Measurements from ENCODE around the gene SRGN.

The SRGN gene

DNA sequence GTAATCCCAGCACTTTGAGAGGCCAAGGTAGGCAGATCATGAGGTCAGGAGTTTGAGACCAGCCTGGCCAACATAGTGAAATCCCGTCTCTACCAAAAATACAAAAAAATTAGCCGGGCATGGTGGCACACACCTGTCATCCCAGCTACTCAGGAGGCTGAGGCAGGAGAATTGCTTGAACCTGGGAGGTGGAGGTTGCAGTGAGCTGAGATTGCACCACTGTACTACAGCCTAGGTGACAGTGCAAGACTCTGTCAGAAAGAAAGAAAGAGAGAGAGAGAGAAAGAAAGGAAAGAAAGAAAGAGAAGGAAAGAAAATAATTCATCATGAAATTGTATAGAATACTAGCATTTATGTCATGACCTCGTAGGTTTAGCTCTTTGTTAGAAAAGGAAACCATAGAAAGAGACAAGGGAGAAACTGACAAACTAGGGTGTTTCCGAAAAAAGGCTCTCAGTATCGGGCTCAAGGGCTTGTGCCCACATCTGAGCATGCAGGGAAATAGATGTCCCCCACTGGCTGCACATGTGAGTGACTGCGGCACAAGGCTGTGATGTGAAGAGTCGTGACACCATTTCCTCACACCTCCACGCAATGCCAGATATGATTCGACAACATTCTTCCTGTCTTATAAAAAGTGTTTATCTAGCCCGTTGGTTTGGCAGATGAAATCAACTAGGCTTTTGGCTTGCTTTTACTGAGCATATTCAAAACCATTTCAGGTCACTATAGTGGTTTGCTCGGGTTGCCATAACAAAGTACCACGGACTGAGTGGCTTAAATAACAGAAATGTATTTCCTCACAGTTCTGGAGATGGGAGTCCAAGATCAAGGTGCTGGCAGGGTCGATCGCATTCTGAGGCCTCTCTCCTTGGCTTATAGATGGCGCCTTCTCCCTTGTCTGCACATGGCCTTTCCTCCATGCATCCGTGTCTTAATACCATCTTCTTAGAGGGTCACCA, 2.0 kb downstream of the SRGN start:
- 17% methylated on average over 11 of the region's 16 CpGs for WGBS (ENCODE audit: insufficient coverage)
- H3K9me3 ChIP-seq (ENCODE audit: control extremely low read depth in 1 of 5, control insufficient read depth in 4 of 5, insufficient read depth in 2 of 5, low read depth in 1 of 5, low read length in 4 of 5) = no peaks in the 10 kb centered on the region
- H3K4me1 ChIP-seq (ENCODE audit: control extremely low read depth in 1 of 4, control insufficient read depth in 4 of 4, insufficient read depth in 4 of 4, low read length in 3 of 4) = peaks cover 27 to 67% (median 45%) of the 10 kb centered on the region in 4 experiments
- peak overlapping the region; percentile 95 to 97 for H3K27ac ChIP-seq (ENCODE audit: insufficient read depth in 1 of 2, low read depth in 1 of 2, low read length in 2 of 2, poor library complexity in 1 of 2, severe bottlenecking in 2 of 2)
- ChIA-PET CTCF (interaction anchor here (0.6 to 7.9 kb wide), 3 partner anchors 45 to 109 kb away, joined by 3 to 96 read pairs (median 4); no protein-coding TSS in a partner anchor), POLR2A (interaction anchor here (1.1 kb wide), 1 partner anchor 84 kb away, joined by 4 read pairs; no protein-coding TSS in a partner anchor)
- peaks cover 0 to 5% (median 0%) of the 10 kb centered on the region in 4 experiments for H3K36me3 ChIP-seq (ENCODE audit: control insufficient read depth in 4 of 4, insufficient read depth in 4 of 4, low read length in 3 of 4)
- H3K4me3 ChIP-seq (ENCODE audit: control insufficient read depth in 1 of 7, extremely low read depth in 1 of 7, insufficient read depth in 4 of 7, low read depth in 2 of 7, low read length in 6 of 7) = peak overlapping the region in 6 of 7 experiments; percentile 67 to 100 (median 92)
- no peaks in the 10 kb centered on the region for H3K27me3 ChIP-seq (replicated peaks in 2 of 5; ENCODE audit: control insufficient read depth in 4 of 5, insufficient read depth in 5 of 5, low read length in 4 of 5)
- DNase-seq = peak; percentile 56 to 83 (median 78)

DNA sequence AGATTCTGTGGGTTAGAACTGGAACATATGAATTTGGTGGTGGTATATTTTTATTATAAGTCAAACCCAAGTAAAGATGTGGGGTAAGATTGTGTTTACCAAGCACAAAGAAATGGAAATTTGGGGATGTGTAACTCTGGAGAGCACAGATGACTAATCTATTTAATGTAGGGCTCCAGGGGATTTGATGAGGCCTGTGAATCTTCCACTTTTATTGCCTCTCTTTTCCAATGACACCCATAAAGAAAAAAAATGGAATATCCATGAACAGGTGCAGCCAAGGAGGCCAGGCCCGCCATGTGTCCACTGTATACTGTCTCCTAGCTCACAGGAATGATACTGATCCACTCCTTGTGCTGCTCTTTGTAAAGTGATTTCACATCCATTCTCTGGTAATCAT, 2.8 kb downstream of the SRGN start:
- WGBS (ENCODE audit: insufficient coverage) = 88% methylated on average over 1 of the region's 1 CpG
- peak in 1 of 3 donors; percentile 36 for DNase-seq
- Histone ChIP-seq H3K36me3 (ENCODE audit: control insufficient read depth in 4 of 4, insufficient read depth in 4 of 4, low read length in 3 of 4) (peaks cover 0 to 5% (median 0%) of the 10 kb centered on the region in 4 experiments), H3K27me3 (replicated peaks in 2 of 5; ENCODE audit: control insufficient read depth in 4 of 5, insufficient read depth in 5 of 5, low read length in 4 of 5) (no peaks in the 10 kb centered on the region), H3K9me3 (ENCODE audit: control extremely low read depth in 1 of 5, control insufficient read depth in 4 of 5, insufficient read depth in 2 of 5, low read depth in 1 of 5, low read length in 4 of 5) (no peaks in the 10 kb centered on the region), H3K4me3 (ENCODE audit: control insufficient read depth in 1 of 7, extremely low read depth in 1 of 7, insufficient read depth in 4 of 7, low read depth in 2 of 7, low read length in 6 of 7) (peak overlapping the region in 6 of 7 experiments; percentile 20 to 99 (median 41)), H3K27ac (ENCODE audit: insufficient read depth in 1 of 2, low read depth in 1 of 2, low read length in 2 of 2, poor library complexity in 1 of 2, severe bottlenecking in 2 of 2) (peak overlapping the region; percentile 95 to 97), H3K4me1 (ENCODE audit: control extremely low read depth in 1 of 4, control insufficient read depth in 4 of 4, insufficient read depth in 4 of 4, low read length in 3 of 4) (peaks cover 27 to 63% (median 46%) of the 10 kb centered on the region in 4 experiments)
- CTCF ChIA-PET = interaction anchor here (1.0 to 7.9 kb wide), 4 partner anchors 29 to 85 kb away, joined by 3 to 96 read pairs (median 4); no protein-coding TSS in a partner anchor
- POLR2A ChIA-PET = no interaction called here

DNA sequence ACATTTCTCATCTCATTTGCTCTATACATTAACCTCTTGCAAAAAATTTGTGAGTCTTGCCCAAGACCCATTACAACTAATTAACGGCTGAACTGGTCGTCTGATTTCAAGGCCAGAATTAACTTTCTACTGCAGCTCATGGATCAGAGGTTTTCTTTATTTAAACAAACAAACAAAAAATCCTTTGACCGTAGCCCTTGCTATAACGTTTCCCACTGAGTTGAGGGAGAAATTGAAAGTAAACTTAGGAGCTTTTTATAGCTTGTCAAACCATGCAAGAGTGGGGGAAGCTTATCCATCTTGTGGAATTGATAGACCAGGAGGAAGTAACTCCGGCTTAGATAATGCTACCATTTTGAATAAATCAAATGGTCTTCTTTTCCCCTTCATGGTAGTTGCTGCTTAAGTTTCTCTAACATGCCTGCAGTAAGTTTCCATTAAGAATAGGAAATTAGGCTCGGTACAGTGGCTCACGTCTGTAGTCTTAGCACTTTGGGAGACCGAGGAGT, 3.3 kb downstream of the SRGN start:
- H3K36me3 ChIP-seq (ENCODE audit: control insufficient read depth in 4 of 4, insufficient read depth in 4 of 4, low read length in 3 of 4) = peaks cover 0 to 5% (median 0%) of the 10 kb centered on the region in 4 experiments
- H3K4me3 ChIP-seq (ENCODE audit: control insufficient read depth in 1 of 7, extremely low read depth in 1 of 7, insufficient read depth in 4 of 7, low read depth in 2 of 7, low read length in 6 of 7) = peak overlapping the region in 5 of 7 experiments; percentile 29 to 99 (median 44)
- H3K27ac ChIP-seq (ENCODE audit: insufficient read depth in 1 of 2, low read depth in 1 of 2, low read length in 2 of 2, poor library complexity in 1 of 2, severe bottlenecking in 2 of 2) = peak overlapping the region in 1 of 2 experiments; percentile 97
- CTCF ChIA-PET = interaction anchor here (0.6 to 7.9 kb wide), 8 partner anchors 13 to 86 kb away, joined by 3 to 96 read pairs (median 6); no protein-coding TSS in a partner anchor
- 15% methylated on average over 5 of the region's 8 CpGs for WGBS (ENCODE audit: insufficient coverage)
- H3K4me1 ChIP-seq (ENCODE audit: control extremely low read depth in 1 of 4, control insufficient read depth in 4 of 4, insufficient read depth in 4 of 4, low read length in 3 of 4) = peaks cover 27 to 58% (median 43%) of the 10 kb centered on the region in 4 experiments
- POLR2A ChIA-PET = no interaction called here
- H3K27me3 ChIP-seq (replicated peaks in 2 of 5; ENCODE audit: control insufficient read depth in 4 of 5, insufficient read depth in 5 of 5, low read length in 4 of 5) = no peaks in the 10 kb centered on the region
- H3K9me3 ChIP-seq (ENCODE audit: control extremely low read depth in 1 of 5, control insufficient read depth in 4 of 5, insufficient read depth in 2 of 5, low read depth in 1 of 5, low read length in 4 of 5) = no peaks in the 10 kb centered on the region
- peak; percentile 34 to 63 (median 54) for DNase-seq

DNA sequence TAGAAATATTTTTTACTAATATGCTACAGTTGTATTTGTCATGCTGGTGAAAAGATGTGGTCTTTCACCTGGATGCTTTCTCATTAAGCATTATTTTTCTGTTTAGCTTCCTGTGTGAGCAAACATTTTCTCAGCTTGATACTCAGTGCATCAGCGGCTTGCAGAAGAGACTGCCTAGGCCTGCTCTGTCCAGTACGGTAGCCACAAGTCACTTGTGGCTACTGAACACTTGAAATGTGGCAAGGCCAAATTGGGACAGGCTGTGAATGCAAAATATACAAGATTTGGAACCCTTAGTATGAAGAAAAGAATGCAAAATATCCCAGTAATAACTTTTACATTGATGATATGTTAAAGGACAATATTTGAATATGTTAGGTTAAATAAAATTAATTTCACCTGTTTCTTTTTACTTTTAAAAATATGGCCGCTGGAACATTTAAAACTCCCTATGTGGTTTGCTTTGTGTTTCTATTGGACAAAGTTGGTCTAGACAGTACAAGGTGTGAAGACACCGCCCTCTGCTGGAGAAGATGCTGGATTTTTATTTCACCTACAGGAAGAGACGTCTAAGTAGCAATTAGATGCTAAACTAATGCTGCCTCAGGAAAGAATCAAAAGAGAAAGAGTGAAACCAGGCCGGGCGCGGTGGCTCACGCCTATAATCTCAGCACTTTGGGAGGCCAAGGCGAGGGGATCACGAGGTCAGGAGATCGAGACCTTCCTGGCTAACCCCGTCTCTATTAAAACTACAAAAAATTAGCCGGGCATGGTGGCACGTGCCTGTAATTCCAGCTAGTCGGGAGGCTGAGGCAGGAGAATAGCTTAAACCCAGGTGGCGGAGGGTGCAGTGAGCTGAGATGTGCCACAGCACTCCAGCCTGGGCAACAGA, 5.3 kb downstream of the SRGN start:
- WGBS (ENCODE audit: insufficient coverage) = 72% methylated on average over 12 of the region's 17 CpGs
- Histone ChIP-seq H3K36me3 (ENCODE audit: control insufficient read depth in 4 of 4, insufficient read depth in 4 of 4, low read length in 3 of 4) (peaks cover 0 to 13% (median 8%) of the 10 kb centered on the region in 4 experiments), H3K4me1 (ENCODE audit: control extremely low read depth in 1 of 4, control insufficient read depth in 4 of 4, insufficient read depth in 4 of 4, low read length in 3 of 4) (peaks cover 21 to 46% (median 33%) of the 10 kb centered on the region in 4 experiments), H3K4me3 (ENCODE audit: control insufficient read depth in 1 of 7, extremely low read depth in 1 of 7, insufficient read depth in 4 of 7, low read depth in 2 of 7, low read length in 6 of 7) (peak overlapping the region in 1 of 7 experiments; percentile 47), H3K27ac (ENCODE audit: insufficient read depth in 1 of 2, low read depth in 1 of 2, low read length in 2 of 2, poor library complexity in 1 of 2, severe bottlenecking in 2 of 2) (peak overlapping the region in 1 of 2 experiments; percentile 35), H3K27me3 (replicated peaks in 2 of 5; ENCODE audit: control insufficient read depth in 4 of 5, insufficient read depth in 5 of 5, low read length in 4 of 5) (no peaks in the 10 kb centered on the region), H3K9me3 (ENCODE audit: control extremely low read depth in 1 of 5, control insufficient read depth in 4 of 5, insufficient read depth in 2 of 5, low read depth in 1 of 5, low read length in 4 of 5) (no peaks in the 10 kb centered on the region)
- ChIA-PET CTCF (interaction anchor here (0.8 to 7.9 kb wide), 31 partner anchors 9 to 297 kb away, joined by 3 to 96 read pairs (median 5); no protein-coding TSS in a partner anchor), POLR2A (interaction anchor here (0.8 to 1.2 kb wide), 3 partner anchors 18 to 193 kb away, joined by 3 to 6 read pairs (median 3); partner anchors contain the start of gene DDX50)
- peak; percentile 91 to 96 (median 94) for DNase-seq

DNA sequence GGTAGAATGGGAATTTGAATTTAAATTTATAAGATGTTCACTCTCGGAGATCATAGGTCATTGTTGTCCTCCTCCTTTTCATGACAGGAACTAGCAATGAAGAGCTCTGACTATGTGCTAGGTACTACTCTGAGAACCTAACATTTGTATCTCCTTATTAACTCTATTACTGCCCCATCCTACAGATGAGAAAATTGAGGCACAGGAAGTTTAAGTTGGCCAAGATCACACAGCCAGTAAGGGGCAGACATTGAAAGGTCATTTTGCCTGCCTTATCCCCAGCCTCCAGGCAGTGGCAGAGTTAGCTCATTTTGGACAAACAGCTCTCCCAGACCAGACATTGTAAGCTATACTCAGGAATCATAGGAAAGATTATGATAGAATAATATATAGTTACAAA, 6.0 kb downstream of the SRGN start:
- Histone ChIP-seq H3K4me3 (ENCODE audit: control insufficient read depth in 1 of 7, extremely low read depth in 1 of 7, insufficient read depth in 4 of 7, low read depth in 2 of 7, low read length in 6 of 7) (no peak overlapping the region), H3K27ac (ENCODE audit: insufficient read depth in 1 of 2, low read depth in 1 of 2, low read length in 2 of 2, poor library complexity in 1 of 2, severe bottlenecking in 2 of 2) (no peak overlapping the region), H3K4me1 (ENCODE audit: control extremely low read depth in 1 of 4, control insufficient read depth in 4 of 4, insufficient read depth in 4 of 4, low read length in 3 of 4) (peaks cover 21 to 39% (median 30%) of the 10 kb centered on the region in 4 experiments), H3K36me3 (ENCODE audit: control insufficient read depth in 4 of 4, insufficient read depth in 4 of 4, low read length in 3 of 4) (peaks cover 0 to 17% (median 10%) of the 10 kb centered on the region in 4 experiments), H3K9me3 (ENCODE audit: control extremely low read depth in 1 of 5, control insufficient read depth in 4 of 5, insufficient read depth in 2 of 5, low read depth in 1 of 5, low read length in 4 of 5) (no peaks in the 10 kb centered on the region), H3K27me3 (replicated peaks in 2 of 5; ENCODE audit: control insufficient read depth in 4 of 5, insufficient read depth in 5 of 5, low read length in 4 of 5) (no peaks in the 10 kb centered on the region)
- no CpG with 5 or more reads among the region's 1 CpG for WGBS (ENCODE audit: insufficient coverage)
- ChIA-PET POLR2A (interaction anchor here (0.8 to 1.2 kb wide), 2 partner anchors 18 to 87 kb away, joined by 3 to 6 read pairs; no protein-coding TSS in a partner anchor), CTCF (interaction anchor here (0.7 to 7.9 kb wide), 24 partner anchors 8 to 296 kb away, joined by 3 to 96 read pairs (median 4); no protein-coding TSS in a partner anchor)
- peak; percentile 9 to 37 (median 33) for DNase-seq

DNA sequence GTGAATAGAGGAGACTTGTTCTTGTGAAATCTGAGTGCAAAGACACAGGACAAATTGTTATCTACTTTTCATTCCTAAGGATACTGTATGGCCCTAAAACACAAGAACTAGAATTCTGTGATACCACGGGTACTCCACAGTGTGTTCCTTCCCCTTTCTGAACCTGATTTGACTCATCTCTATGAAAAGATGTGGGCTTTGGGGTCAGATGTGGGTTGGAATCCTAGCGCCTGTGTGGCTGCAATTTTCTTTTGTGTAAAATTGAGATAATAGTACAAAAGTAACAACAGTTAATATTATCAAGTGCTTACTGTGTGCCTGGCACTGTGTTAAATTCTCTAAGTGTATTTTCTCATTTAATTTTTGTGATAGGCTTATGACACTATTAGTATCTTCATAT, 8.1 kb downstream of the SRGN start:
- H3K9me3 ChIP-seq (ENCODE audit: control extremely low read depth in 1 of 5, control insufficient read depth in 4 of 5, insufficient read depth in 2 of 5, low read depth in 1 of 5, low read length in 4 of 5) = no peaks in the 10 kb centered on the region
- no peaks in the 10 kb centered on the region for H3K27me3 ChIP-seq (replicated peaks in 2 of 5; ENCODE audit: control insufficient read depth in 4 of 5, insufficient read depth in 5 of 5, low read length in 4 of 5)
- peaks cover 10 to 18% (median 16%) of the 10 kb centered on the region in 4 experiments for H3K4me1 ChIP-seq (ENCODE audit: control extremely low read depth in 1 of 4, control insufficient read depth in 4 of 4, insufficient read depth in 4 of 4, low read length in 3 of 4)
- H3K27ac ChIP-seq (ENCODE audit: insufficient read depth in 1 of 2, low read depth in 1 of 2, low read length in 2 of 2, poor library complexity in 1 of 2, severe bottlenecking in 2 of 2) = no peak overlapping the region
- CTCF ChIA-PET = interaction anchor here (1.1 to 5.1 kb wide), 4 partner anchors 10 to 94 kb away, joined by 3 to 25 read pairs (median 4); no protein-coding TSS in a partner anchor
- peaks cover 4 to 29% (median 16%) of the 10 kb centered on the region in 4 experiments for H3K36me3 ChIP-seq (ENCODE audit: control insufficient read depth in 4 of 4, insufficient read depth in 4 of 4, low read length in 3 of 4)
- DNase-seq = peak in 2 of 3 donors; percentile 55
- H3K4me3 ChIP-seq (ENCODE audit: control insufficient read depth in 1 of 7, extremely low read depth in 1 of 7, insufficient read depth in 4 of 7, low read depth in 2 of 7, low read length in 6 of 7) = no peak overlapping the region
- WGBS (ENCODE audit: insufficient coverage) = no CpG with 5 or more reads among the region's 2 CpGs
- POLR2A ChIA-PET = no interaction called here
